NCI-H2029 (cell line): ENCODE results near the gene SHC2.
"Not testable (repeated sequence)": the region's sequence is repeated elsewhere in the genome, so short reads cannot be mapped to it uniquely, and the experiment has no call there.

Experiments used
- DNase-seq: peaks from one replicate; lab custom pipeline; 2025; lab: John Stamatoyannopoulos, UW

The SHC2 gene

GRCh38 chr19:423691-424466 is 37.0 kb downstream of the SHC2 start:
- no peak for DNase-seq

GRCh38 chr19:422917-423226 is 38.0 kb downstream of the SHC2 start:
- DNase-seq: not testable (repeated sequence)

GRCh38 chr19:422213-422916 is 38.5 kb downstream of the SHC2 start:
- DNase-seq: no peak

- no peak for DNase-seq
Observed at GRCh38 chr19:419721-420515, 40.9 kb downstream of the SHC2 start.

GRCh38 chr19:418761-419671 is 41.8 kb downstream of the SHC2 start:
- no peak for DNase-seq

GRCh38 chr19:416416-416815 is 44.4 kb downstream of the SHC2 start:
- no peak for DNase-seq

GRCh38 chr19:415292-415691 is 45.5 kb downstream of the SHC2 start:
- DNase-seq: no peak

- no peak for DNase-seq
Observed at GRCh38 chr19:413756-414420, 46.9 kb downstream of the SHC2 start.

GRCh38 chr19:412356-413355 is 48.2 kb downstream of the SHC2 start:
- no peak for DNase-seq

- no peak for DNase-seq
Observed at GRCh38 chr19:411723-412355, 49.0 kb downstream of the SHC2 start.

GRCh38 chr19:411121-411722 is 49.6 kb downstream of the SHC2 start:
- not testable (repeated sequence) for DNase-seq

- DNase-seq: no peak
Observed at GRCh38 chr19:410243-410781, 50.5 kb downstream of the SHC2 start.

- no peak for DNase-seq
Observed at GRCh38 chr19:409516-410242, 51.2 kb downstream of the SHC2 start.

- DNase-seq: no peak
Observed at GRCh38 chr19:408902-409515, 51.8 kb downstream of the SHC2 start, which contains the start of gene C2CD4C. Gene C2CD4C (minus strand): TSS chr19:409147. CDS start chr19:408361, 786 bp downstream.

- DNase-seq: no peak
Observed at GRCh38 chr19:408441-408901, 52.4 kb downstream of the SHC2 start.

GRCh38 chr19:407511-408440 is 53.1 kb downstream of the SHC2 start:
- no peak for DNase-seq
